GM18517 (cell line): ENCODE data around the gene NOL4L.

Experiments used
- ATAC-seq: cut with Tn5 transposase; IDR thresholded peaks from one replicate; pipeline ENCODE4 v1.9.1; 2021; ENCODE audit warnings: mild to moderate bottlenecking, moderate library complexity; ENCODE audit not compliant: unreplicated experiment

The NOL4L gene

GRCh38 chr20:32449890-32450401, 135.2 kb downstream of the NOL4L start:
- ATAC-seq, result no peak

- ATAC-seq, result no peak
Measured at GRCh38 chr20:32449057-32449889, 135.9 kb downstream of the NOL4L start.

- no peak for ATAC-seq
Measured at GRCh38 chr20:32448306-32449056, 136.7 kb downstream of the NOL4L start.

GRCh38 chr20:32447136-32448027, 137.8 kb downstream of the NOL4L start:
- no peak for ATAC-seq

GRCh38 chr20:32446301-32447100, 138.6 kb downstream of the NOL4L start:
- no peak for ATAC-seq

GRCh38 chr20:32445539-32446273, 139.4 kb downstream of the NOL4L start:
- no peak for ATAC-seq

- no peak for ATAC-seq
Measured at GRCh38 chr20:32444474-32445220, 140.5 kb downstream of the NOL4L start.

- ATAC-seq, result no peak
Measured at GRCh38 chr20:32443386-32443974, 141.7 kb downstream of the NOL4L start.

GRCh38 chr20:32442630-32443373, 142.3 kb downstream of the NOL4L start:
- ATAC-seq, result no peak

GRCh38 chr20:32441638-32442037, 143.5 kb downstream of the NOL4L start:
- ATAC-seq, result no peak

- no peak for ATAC-seq
Measured at GRCh38 chr20:32440758-32441078, 144.4 kb downstream of the NOL4L start.

- ATAC-seq, result no peak
Measured at GRCh38 chr20:32440069-32440757, 144.9 kb downstream of the NOL4L start.

GRCh38 chr20:32439132-32439829, 145.9 kb downstream of the NOL4L start:
- no peak for ATAC-seq

- no peak for ATAC-seq
Measured at GRCh38 chr20:32438331-32438858, 146.7 kb downstream of the NOL4L start.

GRCh38 chr20:32437391-32438074, 147.6 kb downstream of the NOL4L start:
- ATAC-seq, result no peak

- ATAC-seq, result no peak
Measured at GRCh38 chr20:32436968-32437367, 148.2 kb downstream of the NOL4L start.
